Neutrophil (primary cell): Measurements from ENCODE around the gene ARL5C.

Experiments
- H3K27ac ChIP-seq: fragments of 200-600 bp; sonication (generic); 2 replicates; pipeline ENCODE4 v1.5.1; 2016; ENCODE audit warnings: mild to moderate bottlenecking, moderate library complexity
- H3K27me3 ChIP-seq: fragments of 200-600 bp; sonication (generic); 2 replicates; pipeline ENCODE4 v1.6.0; 2016; ENCODE audit warnings: mild to moderate bottlenecking
- H3K36me3 ChIP-seq: fragments of 200-600 bp; sonication (generic); 2 replicates; pipeline ENCODE4 v1.5.1; 2017
- H3K4me1 ChIP-seq, 2 experiments: fragments of 200-600 bp in 1 of 2; sonication (generic) in 1 of 2; 1 replicate in 1 of 2; 2 replicates in 1 of 2; pipeline versions ENCODE4 v1.5.1 to v1.6.1; 2013 to 2016; ENCODE audit warnings: low read depth in 1 of 2, low read length in 1 of 2, mild to moderate bottlenecking in 1 of 2, moderate library complexity in 1 of 2; ENCODE audit not compliant: control insufficient read depth in 1 of 2, insufficient read depth in 1 of 2
- H3K4me3 ChIP-seq, 2 experiments: fragments of 200-600 bp in 1 of 2; sonication (generic) in 1 of 2; 1 replicate in 1 of 2; 2 replicates in 1 of 2; pipeline ENCODE4 v1.5.1; 2013 to 2016; ENCODE audit warnings: low read depth in 1 of 2, low read length in 1 of 2, mild to moderate bottlenecking in 1 of 2, moderate library complexity in 1 of 2
- H3K9me3 ChIP-seq: fragments of 200-600 bp; sonication (generic); 2 replicates; pipeline ENCODE4 v1.5.1; 2016
- TF ChIP-seq, protein P1 (sequence below): fragments of 200-600 bp; sonication (generic); IDR thresholded peaks from 2 replicates; pipeline ENCODE4 v1.5.1; 2016; ENCODE audit warnings: antibody characterized with exemption

ARL5C gene

DNA sequence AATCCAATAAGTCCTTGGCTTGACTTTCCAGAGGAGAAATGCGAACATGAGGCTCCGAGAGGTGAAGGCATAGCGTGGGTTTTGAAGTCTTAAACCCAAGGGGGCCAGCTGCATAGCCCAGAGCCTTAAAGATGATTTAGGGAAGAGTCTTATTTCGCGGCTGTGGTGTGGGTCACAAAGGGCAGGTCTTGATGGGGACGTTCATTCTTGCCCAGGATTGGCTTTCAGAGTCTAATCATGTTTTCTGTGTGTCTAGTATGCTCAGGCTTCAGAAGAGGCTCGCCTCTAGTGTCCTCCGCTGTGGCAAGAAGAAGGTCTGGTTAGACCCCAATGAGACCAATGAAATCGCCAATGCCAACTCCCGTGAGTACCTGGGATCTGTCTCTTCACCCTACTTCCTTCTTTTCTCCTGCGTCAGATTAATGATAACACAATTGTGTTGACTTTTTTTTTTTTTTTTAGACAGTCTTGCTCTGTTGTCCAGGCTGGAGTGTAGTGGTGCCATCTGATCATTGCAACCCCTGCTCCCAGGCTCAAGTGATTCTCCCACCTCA lies 35.1 kb upstream of the ARL5C start:
- Histone ChIP-seq H3K4me1 (peaks cover 31 to 45% of the 10 kb centered on the region in 2 experiments), H3K9me3 (no peaks in the 10 kb centered on the region), H3K27ac (peak overlapping the region; percentile 91), H3K4me3 (peak overlapping the region; percentile 91 to 96), H3K36me3 (peaks cover 39% of the 10 kb centered on the region), H3K27me3 (peaks cover 27% of the 10 kb centered on the region)
- TF ChIP-seq, protein P1, sequence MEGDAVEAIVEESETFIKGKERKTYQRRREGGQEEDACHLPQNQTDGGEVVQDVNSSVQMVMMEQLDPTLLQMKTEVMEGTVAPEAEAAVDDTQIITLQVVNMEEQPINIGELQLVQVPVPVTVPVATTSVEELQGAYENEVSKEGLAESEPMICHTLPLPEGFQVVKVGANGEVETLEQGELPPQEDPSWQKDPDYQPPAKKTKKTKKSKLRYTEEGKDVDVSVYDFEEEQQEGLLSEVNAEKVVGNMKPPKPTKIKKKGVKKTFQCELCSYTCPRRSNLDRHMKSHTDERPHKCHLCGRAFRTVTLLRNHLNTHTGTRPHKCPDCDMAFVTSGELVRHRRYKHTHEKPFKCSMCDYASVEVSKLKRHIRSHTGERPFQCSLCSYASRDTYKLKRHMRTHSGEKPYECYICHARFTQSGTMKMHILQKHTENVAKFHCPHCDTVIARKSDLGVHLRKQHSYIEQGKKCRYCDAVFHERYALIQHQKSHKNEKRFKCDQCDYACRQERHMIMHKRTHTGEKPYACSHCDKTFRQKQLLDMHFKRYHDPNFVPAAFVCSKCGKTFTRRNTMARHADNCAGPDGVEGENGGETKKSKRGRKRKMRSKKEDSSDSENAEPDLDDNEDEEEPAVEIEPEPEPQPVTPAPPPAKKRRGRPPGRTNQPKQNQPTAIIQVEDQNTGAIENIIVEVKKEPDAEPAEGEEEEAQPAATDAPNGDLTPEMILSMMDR, result no peak

DNA sequence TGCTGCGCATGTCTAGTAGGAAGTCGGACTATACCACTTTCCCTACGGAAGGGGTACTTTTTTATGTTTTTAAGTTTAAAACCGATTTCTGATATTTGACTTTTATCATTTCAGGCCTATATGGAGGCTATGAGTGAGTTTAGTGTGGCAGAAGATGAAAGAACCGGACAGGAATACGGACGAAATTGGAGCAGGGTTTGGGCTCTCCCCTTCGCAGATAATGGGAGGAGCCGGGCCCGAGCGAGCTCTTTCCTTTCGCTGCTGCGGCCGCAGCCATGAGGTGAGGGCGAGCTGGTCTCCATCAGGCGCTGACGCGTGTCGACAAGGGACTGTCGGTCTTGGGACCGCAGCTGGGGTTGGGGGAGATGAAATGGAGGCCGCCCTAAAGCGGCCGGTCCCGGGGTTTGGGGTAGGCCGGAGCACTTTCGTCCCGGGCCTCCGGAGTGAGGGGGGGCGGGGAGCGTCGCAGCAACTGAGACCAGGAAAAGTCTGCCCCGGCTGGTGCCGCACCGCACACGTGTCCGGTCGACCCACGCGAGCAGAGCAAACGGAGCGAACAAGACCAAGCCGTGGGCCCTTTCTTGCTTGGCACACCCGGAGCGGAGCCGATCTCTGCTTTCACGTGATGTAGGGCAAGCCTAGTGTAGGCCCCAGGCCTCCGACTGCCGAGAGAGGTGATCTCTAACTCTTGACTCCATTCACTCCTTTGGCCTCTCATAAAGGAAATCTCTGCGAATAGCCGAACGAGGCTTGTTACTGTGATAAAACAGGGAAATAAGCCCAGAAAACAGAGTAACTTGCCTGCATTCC lies 34.3 kb upstream of the ARL5C start, which contains the start of gene RPL19:
TSS of gene RPL19 (plus strand) at position 214 of the 810 bp plus-strand sequence. CDS start at position 276, 62 bp downstream.
- Histone ChIP-seq H3K4me3 (peak within 1 kb of the TSS; percentile 91 to 96), H3K9me3 (no peaks in the 10 kb centered on the region), H3K27ac (peak within 1 kb of the TSS; percentile 91), H3K36me3 (peaks cover 39% of the 10 kb centered on the region), H3K27me3 (peaks cover 35% of the 10 kb centered on the region), H3K4me1 (peaks cover 31 to 45% of the 10 kb centered on the region in 2 experiments)
- TF ChIP-seq, protein P1, result no peak

DNA sequence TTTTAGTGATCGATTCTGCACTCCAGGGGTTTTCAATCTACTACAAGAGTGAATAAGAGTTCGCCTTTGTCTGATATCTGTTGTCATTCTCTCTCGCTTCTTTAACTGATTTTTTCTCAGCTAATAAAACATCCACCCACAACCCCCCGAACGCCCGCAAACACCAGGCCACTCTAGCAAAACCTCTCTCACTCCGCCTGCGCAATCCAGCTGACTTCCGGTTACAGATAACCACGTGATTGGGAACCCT lies 33.8 kb upstream of the ARL5C start:
- H3K27ac ChIP-seq, result peak overlapping the region; percentile 91
- H3K27me3 ChIP-seq, result peaks cover 40% of the 10 kb centered on the region
- H3K4me3 ChIP-seq, result peak overlapping the region; percentile 91 to 96
- peaks cover 33% of the 10 kb centered on the region for H3K36me3 ChIP-seq
- H3K9me3 ChIP-seq, result no peaks in the 10 kb centered on the region
- peaks cover 31 to 45% of the 10 kb centered on the region in 2 experiments for H3K4me1 ChIP-seq
- TF ChIP-seq, protein P1, result no peak

DNA sequence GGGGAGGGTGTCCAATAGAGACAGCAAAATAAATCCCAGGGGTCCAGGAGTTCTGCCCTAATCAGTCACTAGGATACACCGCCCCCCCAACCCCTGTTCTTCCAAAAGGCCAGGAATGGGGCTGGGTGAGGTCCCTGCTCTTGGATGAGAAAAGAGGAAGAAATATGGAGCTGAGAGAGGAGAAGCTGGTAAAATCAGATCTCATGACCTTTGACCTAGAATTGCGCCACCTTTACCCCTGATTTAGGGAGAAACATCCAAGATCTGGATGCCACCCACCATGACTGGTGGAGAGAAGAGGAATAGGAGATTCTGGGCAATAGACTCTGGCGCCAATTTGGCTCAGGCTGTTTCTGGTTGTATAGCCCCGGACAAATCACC lies 32.2 kb upstream of the ARL5C start:
- H3K27ac ChIP-seq, result peak overlapping the region; percentile 91
- no peaks in the 10 kb centered on the region for H3K9me3 ChIP-seq
- peaks cover 31 to 45% of the 10 kb centered on the region in 2 experiments for H3K4me1 ChIP-seq
- peak overlapping the region in 1 of 2 experiments; percentile 67 for H3K4me3 ChIP-seq
- peaks cover 18% of the 10 kb centered on the region for H3K36me3 ChIP-seq
- H3K27me3 ChIP-seq, result peaks cover 56% of the 10 kb centered on the region
- TF ChIP-seq, protein P1, result no peak

DNA sequence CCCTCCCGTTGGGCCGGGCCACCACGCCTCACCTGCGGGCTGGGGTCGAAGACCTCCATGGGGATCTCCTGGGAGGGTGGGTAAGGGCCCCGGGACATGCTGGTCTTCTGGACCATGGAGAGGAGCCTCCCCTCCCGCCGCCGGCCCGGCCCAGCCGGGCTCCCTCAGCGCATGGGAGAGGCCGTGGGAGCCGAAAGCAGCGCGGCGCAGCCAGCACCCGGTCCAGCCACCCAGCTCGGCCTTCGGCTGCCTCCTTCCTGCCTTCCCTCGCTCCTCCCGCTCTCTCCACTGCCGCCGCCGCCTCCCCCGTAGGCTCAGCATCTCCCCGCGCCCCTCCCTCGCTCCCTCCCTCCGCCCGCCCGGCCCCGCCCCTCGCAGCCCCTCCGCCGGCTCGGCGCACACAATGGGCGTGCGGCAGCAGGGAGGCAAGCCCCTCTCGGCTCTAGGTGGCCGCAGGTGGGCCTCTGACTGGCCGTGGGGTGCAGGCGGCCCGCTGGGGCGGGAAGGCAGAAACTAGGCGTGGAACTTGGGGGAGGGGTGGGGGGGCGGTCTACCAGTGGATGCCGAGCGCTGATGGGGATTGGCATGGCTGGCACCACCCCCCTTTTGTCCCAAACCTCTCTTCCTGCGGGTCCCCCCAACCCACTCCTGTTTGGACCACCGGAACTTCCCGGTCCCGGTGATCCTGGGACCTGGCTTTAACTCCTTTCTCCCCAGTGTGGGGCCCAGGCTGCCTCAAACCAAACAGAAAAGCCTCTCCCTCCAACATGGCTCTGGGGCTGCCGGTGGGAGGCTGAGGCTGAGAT lies 31.6 kb upstream of the ARL5C start, which contains the start of gene CACNB1:
TSS of gene CACNB1 (minus strand) at position 290 of the 806 bp plus-strand sequence. CDS start at position 116, 174 bp downstream.
- peak within 1 kb of the TSS; percentile 46 to 67 for H3K4me3 ChIP-seq

More for the DNA sequence above, 31.6 kb upstream of the ARL5C start, which contains the start of gene CACNB1:
- H3K4me1 ChIP-seq, result peaks cover 31 to 45% of the 10 kb centered on the region in 2 experiments
- H3K9me3 ChIP-seq, result no peaks in the 10 kb centered on the region
- H3K36me3 ChIP-seq, result peaks cover 12% of the 10 kb centered on the region
- peaks cover 59% of the 10 kb centered on the region for H3K27me3 ChIP-seq
- peak within 1 kb of the TSS; percentile 91 for H3K27ac ChIP-seq
- TF ChIP-seq, protein P1, result no peak
